Measurements from ENCODE around the gene LETM1. TPM values are rescaled to one million over a fixed set of nuclear protein-coding genes. Genes with fewer than 3 reads are reported as not detected.
A peak's percentile ranks its signal among the peaks of the same experiment; 100 is the strongest.

Gene LETM1
- total and polyA plus RNA-seq, 4 donors = 12.2 to 46.9 (median 24.1) TPM

GRCh38 chr4:1870578-1871443 lies 14.9 kb upstream of the LETM1 start, which contains the start of gene NSD2:
NSD2 (plus strand) TSS chr4:1871393; CDS start chr4:1900655, 29,262 bp downstream.
- H3K27ac ChIP-seq (ENCODE audit: low read depth in 1 of 2, low read length in 2 of 2) = peak within 1 kb of the TSS; percentile 97 to 99
- H3K36me3 ChIP-seq (ENCODE audit: control insufficient read depth in 4 of 4, insufficient read depth in 3 of 4, low read depth in 1 of 4, low read length in 3 of 4) = no peaks in the 10 kb centered on the region
- no peaks in the 10 kb centered on the region for H3K9me3 ChIP-seq (ENCODE audit: control insufficient read depth in 4 of 4, low read length in 3 of 4)
- WGBS = under 1% methylated on average over 155 of the region's 155 CpGs
- H3K27me3 ChIP-seq (ENCODE audit: control insufficient read depth in 4 of 4, insufficient read depth in 4 of 4, low read length in 3 of 4) = no peaks in the 10 kb centered on the region
- peaks cover 7 to 31% (median 23%) of the 10 kb centered on the region in 4 donors for H3K4me1 ChIP-seq (ENCODE audit: control insufficient read depth in 4 of 4, insufficient read depth in 4 of 4, low read length in 3 of 4)
- peak within 1 kb of the TSS; percentile 77 to 99 (median 83) for H3K4me3 ChIP-seq (ENCODE audit: low read depth in 1 of 3, low read length in 3 of 3)
- DNase-seq (ENCODE audit: low spot score) = peak; percentile 90
- H3K9ac ChIP-seq (ENCODE audit: low read depth in 1 of 2, low read length in 2 of 2) = peak within 1 kb of the TSS; percentile 72 to 78
- TF ChIP-seq YY1 (IDR thresholded peaks at IDR 0.05) = no peak
- no peak for TF ChIP-seq SP1 (IDR thresholded peaks at IDR 0.05)
- TF ChIP-seq NR2F2 (IDR thresholded peaks at IDR 0.05) = no peak

- no peaks in the 10 kb centered on the region for H3K27me3 ChIP-seq (ENCODE audit: control insufficient read depth in 4 of 4, insufficient read depth in 4 of 4, low read length in 3 of 4)
- peaks cover 7 to 31% (median 23%) of the 10 kb centered on the region in 4 donors for H3K4me1 ChIP-seq (ENCODE audit: control insufficient read depth in 4 of 4, insufficient read depth in 4 of 4, low read length in 3 of 4)
- H3K36me3 ChIP-seq (ENCODE audit: control insufficient read depth in 4 of 4, insufficient read depth in 3 of 4, low read depth in 1 of 4, low read length in 3 of 4) = no peaks in the 10 kb centered on the region
- peak overlapping the region; percentile 74 to 99 (median 77) for H3K4me3 ChIP-seq (ENCODE audit: low read depth in 1 of 3, low read length in 3 of 3)
- peak; percentile 81 for DNase-seq (ENCODE audit: low spot score)
- TF ChIP-seq SP1 (IDR thresholded peaks at IDR 0.05) = peak; percentile 16
- no peak for TF ChIP-seq HNF4G (IDR thresholded peaks at IDR 0.05)
- TF ChIP-seq TAF1 (conservative IDR thresholded peaks at IDR 0.05) = peak; percentile 27
- no peak for TF ChIP-seq MAX (IDR thresholded peaks at IDR 0.05)
- peak; percentile 34 for TF ChIP-seq YY1 (IDR thresholded peaks at IDR 0.05)
- H3K9me3 ChIP-seq (ENCODE audit: control insufficient read depth in 4 of 4, low read length in 3 of 4) = no peaks in the 10 kb centered on the region
- WGBS = under 1% methylated on average over 22 of the region's 22 CpGs
- peak overlapping the region; percentile 97 to 99 for H3K27ac ChIP-seq (ENCODE audit: low read depth in 1 of 2, low read length in 2 of 2)
- H3K9ac ChIP-seq (ENCODE audit: low read depth in 1 of 2, low read length in 2 of 2) = peak overlapping the region; percentile 72 to 78
Observed at GRCh38 chr4:1870328-1870577, 14.3 kb upstream of the LETM1 start.

- H3K9ac ChIP-seq (ENCODE audit: low read depth in 1 of 2, low read length in 2 of 2) = peak overlapping the region; percentile 69 to 72
- no peaks in the 10 kb centered on the region for H3K36me3 ChIP-seq (ENCODE audit: control insufficient read depth in 4 of 4, insufficient read depth in 3 of 4, low read depth in 1 of 4, low read length in 3 of 4)
- H3K4me3 ChIP-seq (ENCODE audit: low read depth in 1 of 3, low read length in 3 of 3) = peak overlapping the region; percentile 74 to 99 (median 77)
- H3K4me1 ChIP-seq (ENCODE audit: control insufficient read depth in 4 of 4, insufficient read depth in 4 of 4, low read length in 3 of 4) = peaks cover 7 to 31% (median 23%) of the 10 kb centered on the region in 4 donors
- TF ChIP-seq FOXA1 (IDR thresholded peaks at IDR 0.05) (no peak), TAF1 (conservative IDR thresholded peaks at IDR 0.05) (no peak), NR2F2 (IDR thresholded peaks at IDR 0.05) (no peak)
- no peaks in the 10 kb centered on the region for H3K9me3 ChIP-seq (ENCODE audit: control insufficient read depth in 4 of 4, low read length in 3 of 4)
- 51% methylated on average over 19 of the region's 19 CpGs for WGBS
- peak overlapping the region; percentile 97 to 99 for H3K27ac ChIP-seq (ENCODE audit: low read depth in 1 of 2, low read length in 2 of 2)
- H3K27me3 ChIP-seq (ENCODE audit: control insufficient read depth in 4 of 4, insufficient read depth in 4 of 4, low read length in 3 of 4) = no peaks in the 10 kb centered on the region
- DNase-seq (ENCODE audit: low spot score) = no peak
Observed at GRCh38 chr4:1869530-1870327, 13.8 kb upstream of the LETM1 start.

GRCh38 chr4:1868912-1869311 lies 13.0 kb upstream of the LETM1 start:
- Histone ChIP-seq H3K27me3 (ENCODE audit: control insufficient read depth in 4 of 4, insufficient read depth in 4 of 4, low read length in 3 of 4) (no peaks in the 10 kb centered on the region), H3K36me3 (ENCODE audit: control insufficient read depth in 4 of 4, insufficient read depth in 3 of 4, low read depth in 1 of 4, low read length in 3 of 4) (no peaks in the 10 kb centered on the region), H3K9ac (ENCODE audit: low read depth in 1 of 2, low read length in 2 of 2) (no peak overlapping the region), H3K4me1 (ENCODE audit: control insufficient read depth in 4 of 4, insufficient read depth in 4 of 4, low read length in 3 of 4) (peaks cover 4 to 25% (median 20%) of the 10 kb centered on the region in 4 donors), H3K4me3 (ENCODE audit: low read depth in 1 of 3, low read length in 3 of 3) (no peak overlapping the region), H3K9me3 (ENCODE audit: control insufficient read depth in 4 of 4, low read length in 3 of 4) (no peaks in the 10 kb centered on the region), H3K27ac (ENCODE audit: low read depth in 1 of 2, low read length in 2 of 2) (no peak overlapping the region)
- DNase-seq (ENCODE audit: low spot score) = no peak
- TF ChIP-seq GABPA (IDR thresholded peaks at IDR 0.05 in 1 of 2, conservative IDR thresholded peaks at IDR 0.05 in 1 of 2) = no peak
- TF ChIP-seq YY1 (IDR thresholded peaks at IDR 0.05) = no peak
- TF ChIP-seq JUND (IDR thresholded peaks at IDR 0.05) = no peak
- TF ChIP-seq FOXA1 (IDR thresholded peaks at IDR 0.05) = no peak
- no peak for TF ChIP-seq ATF3 (IDR thresholded peaks at IDR 0.05)
- no peak for TF ChIP-seq ZBTB33 (IDR thresholded peaks at IDR 0.05)
- TF ChIP-seq TAF1 (conservative IDR thresholded peaks at IDR 0.05) = no peak
- no peak for TF ChIP-seq MAX (IDR thresholded peaks at IDR 0.05)
- TF ChIP-seq RXRA (IDR thresholded peaks at IDR 0.05) = no peak
- no peak for TF ChIP-seq HNF4A (conservative IDR thresholded peaks at IDR 0.05)
- WGBS = 91% methylated on average over 3 of the region's 3 CpGs

Data from liver (tissue), 9 donors.